ENCODE results near the gene ERBB4.
"Not testable (repeated sequence)": the region's sequence is repeated elsewhere in the genome, so short reads cannot be mapped to it uniquely, and the experiment has no call there.

Gene ERBB4

DNA sequence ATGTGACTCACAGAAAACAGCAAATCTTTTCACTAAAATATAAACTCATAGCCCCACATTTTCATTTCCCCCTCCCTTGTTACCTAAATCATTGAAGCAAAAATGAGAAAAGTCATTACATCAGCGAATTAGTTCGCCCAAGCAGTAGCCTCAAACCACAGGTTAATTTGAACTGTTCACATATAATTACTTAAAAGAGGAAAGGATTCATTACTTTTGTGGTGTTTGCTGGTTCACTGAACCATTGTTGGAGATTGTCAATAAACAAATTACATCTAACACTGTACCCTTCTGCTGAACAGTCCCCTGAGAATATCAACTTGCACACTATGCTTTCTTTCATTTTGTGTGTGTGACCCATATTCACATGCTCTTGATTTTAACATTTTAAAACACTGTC is 238.7 kb downstream of the ERBB4 start:
- DNase-seq (ENCODE audit: low spot score), result no peak

DNA sequence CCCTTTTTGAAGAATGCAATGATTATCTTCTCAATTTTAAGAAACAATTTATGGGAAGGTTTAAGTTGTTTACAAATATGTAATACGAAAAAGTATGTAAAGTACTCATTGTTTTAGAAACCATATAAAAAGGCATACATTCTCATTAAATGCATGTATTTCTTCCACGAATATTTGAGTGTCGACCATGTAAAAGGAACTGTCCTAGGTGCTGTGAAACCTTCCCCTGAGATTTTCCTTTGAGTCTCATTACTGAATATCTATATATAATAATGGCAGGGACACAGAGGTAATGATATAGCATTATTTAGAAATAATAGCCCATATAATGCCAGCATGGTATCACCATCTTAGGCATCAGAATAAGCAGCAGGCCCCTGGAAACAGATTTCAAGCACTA is 239.3 kb downstream of the ERBB4 start:
- DNase-seq (ENCODE audit: low spot score), result no peak

DNA sequence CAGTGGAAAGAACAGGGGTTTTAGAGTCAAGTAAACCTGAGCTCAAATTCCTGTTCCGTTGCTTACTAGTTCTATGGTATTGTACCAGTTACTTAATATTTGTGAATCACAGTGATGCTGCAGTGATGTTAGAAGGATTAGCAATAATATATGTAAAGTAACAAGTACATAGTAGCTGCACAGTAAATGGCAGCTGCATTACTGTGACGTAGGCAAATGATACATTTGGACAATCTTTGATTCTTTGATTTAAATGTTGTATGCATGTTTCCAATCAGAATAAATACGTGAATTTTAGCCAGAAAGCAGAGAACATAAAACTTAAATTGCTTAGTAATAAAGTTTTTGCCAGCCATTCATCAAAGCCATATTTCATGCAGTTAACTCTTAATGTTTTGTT is 243.0 kb downstream of the ERBB4 start:
- DNase-seq (ENCODE audit: low spot score), result no peak

DNA sequence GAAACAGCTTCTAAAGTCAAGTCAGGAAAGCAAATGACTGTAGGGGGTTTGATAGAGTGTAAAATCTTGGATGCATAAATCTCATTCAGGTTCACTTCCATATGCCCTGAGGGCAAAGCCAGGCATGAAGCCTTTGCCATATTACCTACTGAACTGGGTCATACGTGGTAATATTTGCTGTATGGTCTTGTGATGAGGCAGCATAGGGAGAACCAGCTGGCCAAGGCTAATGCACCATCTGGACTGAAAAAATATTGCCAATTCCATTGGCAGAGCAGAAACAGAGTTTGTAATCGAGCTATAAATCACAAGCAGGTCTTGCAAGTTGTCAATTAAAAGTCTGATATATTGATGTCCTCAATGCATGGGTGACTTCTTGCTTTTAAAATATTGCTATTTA is 243.8 kb downstream of the ERBB4 start:
- DNase-seq (ENCODE audit: low spot score), result no peak

DNA sequence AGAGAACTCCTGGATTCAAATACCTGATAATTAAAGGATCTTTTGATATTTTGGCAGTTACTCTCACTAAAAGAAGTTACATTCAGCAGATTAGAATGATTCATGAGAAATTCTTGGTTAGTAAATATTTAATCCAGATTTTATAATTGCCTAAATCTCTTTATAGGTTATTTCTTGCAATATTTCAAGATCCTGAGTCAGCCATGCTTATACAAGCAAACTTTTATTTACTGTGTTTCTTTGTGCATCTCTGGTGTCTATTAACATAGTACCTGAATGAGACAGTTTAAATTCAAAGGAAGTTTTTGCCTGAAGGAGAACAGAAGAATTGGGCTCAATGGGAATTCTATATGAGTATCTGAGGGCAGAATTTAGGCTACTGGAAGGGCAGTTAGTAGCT is 249.3 kb downstream of the ERBB4 start:
- DNase-seq (ENCODE audit: low spot score), result no peak

DNA sequence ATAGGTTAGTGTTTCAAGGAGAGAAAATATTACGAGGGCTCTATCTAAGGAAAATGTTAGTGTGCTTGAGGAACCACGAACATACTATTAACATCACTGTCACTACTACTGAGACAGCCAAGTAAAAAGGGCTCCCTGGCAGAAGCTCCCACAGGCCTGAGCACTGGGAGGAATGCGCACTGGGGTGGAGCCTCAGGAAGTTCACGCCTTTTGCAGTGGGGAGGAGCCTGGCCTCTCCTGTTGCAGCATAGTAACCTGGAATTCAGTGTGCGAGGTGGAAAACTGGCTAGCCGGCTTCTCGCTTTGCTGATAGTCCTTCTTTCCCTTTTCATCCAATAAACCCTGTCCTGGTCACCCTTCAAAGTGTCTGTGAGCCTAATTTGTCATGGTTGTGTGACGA is 250.3 kb downstream of the ERBB4 start:
- no peak for DNase-seq (ENCODE audit: low spot score)

DNA sequence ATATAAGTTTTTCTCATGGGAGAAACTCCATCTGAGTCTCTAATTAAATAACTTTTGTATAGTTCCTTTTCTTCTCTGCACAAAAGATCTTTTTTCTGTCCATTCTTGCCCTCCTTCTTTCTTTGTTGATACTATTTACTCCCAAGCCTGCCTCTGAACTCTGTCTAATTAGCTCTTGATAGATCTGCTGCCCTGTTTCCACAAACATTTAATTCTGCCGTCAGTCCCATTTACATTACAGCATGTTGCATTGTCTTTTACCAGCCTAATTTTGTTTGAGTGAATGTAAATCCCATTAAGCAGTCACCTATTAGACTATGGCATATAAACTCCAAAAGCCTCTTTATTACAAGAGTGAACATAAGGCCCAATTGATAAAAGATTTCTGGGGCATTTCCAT is 254.4 kb downstream of the ERBB4 start:
- no peak for DNase-seq (ENCODE audit: low spot score)

DNA sequence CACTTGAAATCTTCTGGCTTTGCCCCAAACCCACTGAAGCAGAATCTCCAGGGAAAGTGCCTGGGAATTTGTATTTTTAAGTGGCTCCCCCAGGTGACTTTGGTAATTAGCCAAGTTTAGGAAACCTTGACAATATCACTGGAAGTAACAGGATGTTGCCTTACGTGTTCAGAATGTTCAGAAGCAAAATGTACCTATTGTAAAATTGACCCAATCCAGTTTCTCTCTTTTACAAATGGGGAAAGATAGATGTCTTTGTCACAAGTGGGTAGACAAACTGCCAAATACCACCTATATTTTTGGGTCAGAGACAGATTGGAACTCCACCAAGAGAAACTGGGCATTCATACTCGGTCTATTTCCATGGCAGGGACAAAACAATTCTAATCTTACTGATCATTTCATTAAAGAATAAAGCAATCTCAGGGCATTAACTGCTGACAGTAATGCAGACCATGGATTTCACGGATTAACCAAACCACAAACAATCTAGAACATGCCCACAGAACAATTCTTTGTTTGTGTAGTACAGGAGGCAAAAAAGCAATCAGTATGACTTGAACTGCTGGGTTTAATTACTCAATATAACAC is 255.8 kb downstream of the ERBB4 start:
- no peak for DNase-seq (ENCODE audit: low spot score)

DNA sequence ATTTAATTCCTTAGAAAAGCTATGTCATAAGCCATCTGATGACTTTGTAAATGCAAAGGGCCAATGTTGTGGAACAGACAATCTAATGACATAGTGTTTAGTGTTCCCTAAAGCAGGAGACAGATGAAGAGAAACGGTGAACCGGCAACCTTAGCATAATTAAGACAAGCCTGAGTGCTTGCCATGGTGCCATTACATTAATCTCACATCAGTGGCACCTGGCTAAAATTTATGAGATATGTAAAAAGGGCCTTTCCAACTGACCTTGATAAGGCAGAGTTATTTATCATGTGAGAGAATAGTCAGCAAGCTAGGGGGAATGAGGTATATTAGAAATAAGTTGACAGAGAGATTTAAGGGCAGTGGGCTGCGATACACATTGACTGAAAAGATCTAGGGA is 261.8 kb downstream of the ERBB4 start:
- no peak for DNase-seq (ENCODE audit: low spot score)

DNA sequence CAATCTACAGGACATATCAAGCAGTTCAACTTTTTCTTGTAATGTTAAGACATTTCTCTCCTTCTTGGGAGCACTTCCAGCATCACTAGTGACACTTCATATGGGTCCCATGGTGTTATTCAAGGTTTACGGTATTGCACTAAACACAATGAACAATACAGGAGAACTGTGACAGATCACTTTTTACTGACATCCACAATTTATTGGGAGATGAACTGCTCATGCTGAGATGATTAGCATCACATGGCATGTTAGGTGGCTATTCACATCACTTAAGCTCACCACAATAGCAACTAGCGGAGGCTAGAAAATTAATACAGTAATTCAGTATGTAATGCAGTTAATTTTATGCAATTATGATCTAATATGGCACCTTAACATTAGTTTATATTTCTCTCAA is 264.4 kb downstream of the ERBB4 start:
- no peak for DNase-seq (ENCODE audit: low spot score)

DNA sequence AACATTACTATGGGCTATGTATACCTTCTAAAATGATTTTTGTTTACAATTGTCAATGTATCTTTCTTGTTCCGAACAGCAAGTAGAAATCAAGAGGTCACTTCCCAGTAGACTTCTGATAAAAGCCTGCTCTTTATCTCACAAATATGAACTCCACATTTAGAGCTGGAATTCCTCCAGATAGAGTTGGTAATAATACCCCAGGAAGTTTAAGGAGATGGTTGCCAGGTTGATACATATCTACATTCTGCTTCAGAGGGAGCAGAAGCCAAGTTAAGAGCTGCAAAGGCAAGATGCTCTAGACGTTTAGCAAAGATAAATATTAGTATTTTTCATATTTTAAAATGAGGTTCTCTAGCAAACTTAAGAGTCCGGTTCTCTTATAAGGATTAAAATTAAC is 267.0 kb downstream of the ERBB4 start:
- DNase-seq (ENCODE audit: low spot score), result no peak

DNA sequence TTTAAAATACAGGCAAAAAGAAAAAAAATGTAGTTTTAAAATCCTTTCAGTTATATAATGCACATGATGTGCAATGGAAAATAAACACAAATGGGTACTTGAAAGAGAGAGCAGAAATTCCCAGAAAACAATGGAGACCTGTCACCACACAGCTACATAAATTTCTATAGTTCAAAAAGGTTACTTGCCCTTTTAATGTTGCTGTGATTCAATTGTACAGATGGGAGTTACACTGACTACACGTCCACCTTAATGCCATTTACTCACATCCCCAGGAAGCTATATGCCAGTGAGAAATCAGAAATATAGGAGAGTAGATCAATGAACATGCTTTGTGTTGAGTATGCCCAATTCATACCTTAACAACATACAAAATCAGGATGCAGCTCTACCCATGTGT is 269.6 kb downstream of the ERBB4 start:
- no peak for DNase-seq (ENCODE audit: low spot score)

DNA sequence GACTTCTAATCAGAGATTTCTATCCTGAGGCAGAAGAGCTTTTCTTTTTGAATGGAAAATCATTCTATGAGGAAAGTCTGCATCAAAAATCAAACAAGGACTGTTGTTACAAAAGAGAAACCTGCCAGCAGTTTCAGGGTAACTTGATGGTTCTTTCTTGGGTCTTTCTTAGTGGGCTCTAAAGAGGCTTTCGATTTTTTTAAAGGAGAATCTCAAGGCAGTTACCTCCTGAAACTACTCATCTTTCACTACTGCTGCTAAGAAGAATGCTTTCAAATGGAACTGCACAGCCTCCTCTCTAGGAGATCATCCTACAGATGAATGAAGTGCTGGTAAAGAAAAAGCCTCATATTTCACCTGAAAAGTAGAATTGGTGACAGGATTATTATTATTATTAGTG is 272.3 kb downstream of the ERBB4 start:
- no peak for DNase-seq (ENCODE audit: low spot score)

DNA sequence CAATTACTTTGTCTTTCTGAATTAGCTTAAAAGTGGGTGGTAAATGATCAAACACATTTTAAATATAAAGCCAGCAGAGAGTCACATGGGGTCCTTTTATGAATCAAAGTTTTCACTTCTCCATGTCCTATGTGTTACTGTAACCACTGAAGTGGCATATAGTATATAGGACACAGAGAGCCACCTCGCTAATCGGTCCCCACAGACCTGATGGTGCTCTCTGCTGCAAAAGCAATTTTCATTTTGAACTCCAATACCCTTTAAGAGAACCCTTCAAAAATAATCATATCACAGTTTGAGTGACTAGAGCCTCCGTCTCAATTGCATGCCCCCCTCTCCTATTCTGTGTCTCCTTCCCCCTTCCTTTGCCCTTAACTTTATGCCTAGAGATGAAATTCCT is 272.8 kb downstream of the ERBB4 start:
- DNase-seq (ENCODE audit: low spot score), result no peak

DNA sequence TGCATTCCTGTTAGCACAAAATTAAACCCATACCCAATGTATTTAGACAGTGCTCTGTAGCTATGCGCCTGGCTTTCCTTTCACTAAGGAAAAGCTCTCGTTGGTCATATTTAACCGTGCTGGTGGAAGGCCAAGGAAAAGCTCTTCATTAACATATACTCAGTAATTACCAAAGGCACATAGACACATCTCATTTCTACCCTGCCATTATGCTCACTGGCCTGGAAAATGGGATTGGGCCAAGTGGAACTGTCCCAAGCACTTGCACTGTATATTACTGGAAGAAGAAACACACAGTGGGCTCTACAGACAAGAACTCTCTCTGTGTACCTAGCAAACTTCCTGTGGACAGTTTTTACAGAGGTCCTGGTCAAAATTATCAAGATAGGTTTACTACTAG is 274.4 kb downstream of the ERBB4 start:
- DNase-seq (ENCODE audit: low spot score), result no peak

DNA sequence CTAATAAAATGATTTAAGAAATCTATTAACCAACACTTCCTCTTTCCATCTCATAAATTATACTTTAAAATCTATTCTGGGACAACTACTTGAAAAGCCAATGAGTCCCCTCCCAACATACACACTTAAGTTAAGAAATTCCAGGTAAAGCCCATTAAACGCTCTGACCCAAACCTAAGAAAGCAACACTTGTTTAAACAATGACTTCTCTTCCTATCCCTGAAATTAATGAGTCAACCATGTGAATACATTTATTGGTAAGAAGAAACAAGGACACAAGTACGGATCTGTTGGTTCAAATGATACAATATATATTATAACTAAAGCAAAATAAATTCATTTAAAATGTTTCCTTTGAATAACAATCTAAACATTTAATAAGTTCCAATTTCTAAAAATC is 279.4 kb downstream of the ERBB4 start:
- no peak for DNase-seq (ENCODE audit: low spot score)

DNA sequence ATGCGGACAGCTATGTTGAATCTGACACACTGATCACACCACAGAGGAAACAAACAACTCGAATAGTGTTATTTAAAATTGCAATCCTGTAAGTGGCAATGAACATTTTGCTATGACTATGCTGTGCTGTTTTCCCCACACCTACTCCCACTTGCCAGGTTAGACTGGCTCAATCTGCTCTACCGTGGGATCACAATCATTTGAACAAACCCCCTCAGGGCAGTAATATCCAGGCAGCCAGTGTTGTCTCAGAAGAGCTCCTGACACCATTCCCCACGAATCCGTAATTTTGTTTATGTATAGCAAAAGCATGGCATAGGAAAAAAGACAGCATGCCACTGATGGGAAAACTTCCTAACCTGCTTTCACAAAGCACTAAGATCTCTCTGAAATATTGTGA is 284.3 kb downstream of the ERBB4 start:
- DNase-seq (ENCODE audit: low spot score), result no peak

DNA sequence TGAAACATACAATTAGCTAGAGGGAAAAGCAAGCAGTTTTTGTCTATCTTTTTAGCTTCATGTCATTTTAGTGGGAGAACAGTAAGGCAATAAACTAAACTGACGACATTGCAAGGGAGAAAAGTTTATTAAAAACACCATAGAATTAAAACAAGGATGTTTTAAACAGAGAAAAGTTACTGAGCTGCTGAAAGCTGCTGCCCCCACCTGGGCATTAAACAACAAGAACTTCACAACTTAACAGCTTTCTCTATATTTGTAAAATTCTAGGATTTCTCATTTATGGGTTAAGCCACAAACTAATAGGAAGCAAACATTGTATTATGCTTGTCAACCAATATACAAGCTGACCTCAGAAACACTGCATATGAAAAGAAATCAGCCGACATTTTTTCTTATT is 289.2 kb downstream of the ERBB4 start:
- DNase-seq (ENCODE audit: low spot score), result no peak

DNA sequence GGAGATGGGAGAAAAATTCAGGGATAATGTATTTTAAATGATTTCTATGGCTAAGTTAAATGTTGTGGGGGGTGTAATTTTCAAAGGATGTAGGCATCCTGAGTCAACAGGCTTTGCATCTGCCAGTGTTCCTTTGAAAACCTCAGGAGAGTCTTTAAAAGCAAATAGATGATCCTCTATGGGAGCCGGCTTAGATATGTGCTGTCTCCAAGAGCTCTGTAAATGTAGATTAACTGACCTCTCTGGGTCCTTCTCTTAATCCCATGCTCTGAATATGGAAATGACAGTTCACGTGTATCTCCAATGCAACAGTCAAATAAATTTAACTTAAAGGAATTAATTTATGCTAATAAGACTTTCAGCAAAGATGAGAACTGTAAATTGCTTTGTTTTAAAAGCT is 292.7 kb downstream of the ERBB4 start:
- DNase-seq (ENCODE audit: low spot score), result no peak

DNA sequence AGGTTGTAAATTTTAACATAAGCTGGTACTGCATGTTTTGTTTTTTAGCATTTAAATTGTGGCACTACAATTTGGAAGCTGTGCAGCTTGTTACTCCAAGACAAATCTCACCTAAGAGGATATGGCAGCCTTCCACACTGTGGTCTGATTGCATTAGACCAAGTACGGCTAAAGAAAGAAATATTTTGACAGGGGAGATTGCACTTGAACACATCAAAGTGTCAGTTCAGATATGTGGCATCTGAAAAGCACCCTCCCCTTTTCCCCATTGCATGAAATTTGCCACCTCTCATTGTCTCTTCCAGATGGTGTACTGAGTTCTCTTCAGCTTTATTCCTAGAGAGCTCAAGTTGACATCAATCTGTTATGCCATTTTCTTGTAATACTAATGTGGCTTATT is 295.9 kb downstream of the ERBB4 start:
- DNase-seq (ENCODE audit: low spot score), result no peak

DNA sequence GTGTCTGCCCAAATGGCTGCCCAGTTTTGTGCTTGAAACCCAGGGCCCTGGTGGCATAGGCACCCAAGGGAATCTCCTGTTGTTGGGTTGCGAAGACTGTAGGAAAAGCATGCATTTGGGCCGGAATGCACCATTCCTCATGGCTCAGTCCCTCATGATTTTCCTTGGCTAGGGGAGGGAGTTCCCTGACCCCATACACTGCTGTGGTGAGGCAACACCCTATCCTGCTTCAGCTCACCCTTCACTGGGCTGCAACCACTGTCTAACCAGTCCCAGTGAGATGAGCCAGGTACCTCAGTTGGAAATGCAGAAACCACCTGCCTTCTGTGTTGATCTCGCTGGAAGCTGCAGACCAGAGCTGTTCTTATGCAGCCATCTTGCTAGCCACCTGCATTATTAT is 300.4 kb downstream of the ERBB4 start:
- DNase-seq (ENCODE audit: low spot score), result not testable (repeated sequence)

DNA sequence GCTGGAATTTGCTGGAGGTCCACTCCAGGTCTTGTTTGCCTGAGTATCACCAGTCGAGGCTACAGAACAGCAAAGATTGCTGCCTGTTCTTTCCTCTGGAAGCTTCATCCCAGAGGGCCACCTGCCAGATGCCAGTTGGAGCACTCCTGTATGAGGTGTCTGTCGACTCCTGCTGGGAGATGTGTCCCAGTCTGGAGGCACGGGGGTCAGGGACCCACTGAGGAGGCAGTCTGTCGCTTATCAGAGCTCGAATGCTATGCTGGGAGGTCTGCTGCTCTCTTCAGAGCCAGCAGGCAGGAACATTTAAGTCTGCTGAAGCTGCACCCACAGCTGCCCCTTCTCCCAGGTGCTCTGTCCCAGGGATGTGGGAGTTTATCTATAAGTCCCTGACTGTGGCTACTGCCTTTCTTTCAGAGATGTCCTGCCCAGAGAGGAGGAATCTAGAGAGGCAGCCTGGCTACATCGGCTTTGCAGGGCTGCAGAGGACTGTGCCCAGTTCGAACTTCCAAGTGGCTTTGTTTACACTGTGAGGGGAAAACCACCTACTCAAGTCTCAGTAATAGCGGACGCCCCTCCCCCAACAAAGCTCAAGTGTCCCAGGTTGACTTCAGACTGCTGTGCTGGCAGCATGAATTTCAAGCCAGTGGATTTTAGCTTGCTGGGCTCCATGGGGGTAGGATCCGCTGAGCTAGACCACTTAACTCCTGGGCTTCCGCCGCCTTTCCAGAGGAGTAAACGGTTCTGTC is 301.1 kb downstream of the ERBB4 start:
- DNase-seq (ENCODE audit: low spot score), result no peak

DNA sequence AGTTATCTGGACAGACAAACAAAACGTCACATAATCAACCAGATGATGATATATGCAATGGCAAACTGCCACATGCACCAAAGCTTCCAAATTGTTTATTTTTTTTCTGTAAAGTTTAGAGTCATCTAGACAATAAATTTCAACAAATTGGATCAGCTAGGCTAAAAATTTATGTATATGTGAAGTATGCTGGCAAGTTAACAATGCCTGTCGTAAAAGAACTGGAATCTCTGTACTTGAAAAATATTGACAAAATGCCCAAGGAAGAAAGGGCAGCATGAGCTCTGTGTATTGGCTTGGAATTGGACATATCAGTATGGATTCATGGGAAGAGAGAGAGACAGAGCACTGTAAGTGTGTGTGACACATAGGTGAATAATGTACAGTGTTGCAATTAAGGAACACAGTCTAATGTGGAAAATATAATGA is 309.8 kb downstream of the ERBB4 start:
- no peak for DNase-seq (ENCODE audit: low spot score)

DNA sequence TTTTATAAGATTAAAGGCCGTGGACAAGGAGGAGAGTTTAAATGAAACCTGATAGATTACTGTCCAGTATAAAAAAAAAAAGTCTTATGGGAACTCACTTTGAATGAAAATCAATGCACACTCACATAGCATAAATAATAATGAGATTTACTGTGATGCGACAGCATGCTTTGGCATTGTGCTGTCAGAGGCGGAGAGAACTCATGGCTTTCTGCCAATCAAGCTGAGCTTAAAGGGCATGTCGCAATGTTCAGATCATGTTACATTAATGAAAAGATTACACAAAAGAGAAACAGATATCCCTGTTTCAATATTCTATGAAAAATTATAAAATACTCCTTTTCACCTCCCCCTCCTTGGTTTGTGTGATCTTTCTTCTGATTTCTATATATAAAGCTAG is 310.8 kb downstream of the ERBB4 start:
- DNase-seq (ENCODE audit: low spot score), result peak; percentile 56
